Pons (tissue), 1 donor: ENCODE measurements around the gene ACAT2.
"Not testable (repeated sequence)": the region's sequence is repeated elsewhere in the genome, so short reads cannot be mapped to it uniquely, and the experiment has no call there.

ENCODE experiments used
- DNase-seq: peaks from one replicate; pipeline ENCODE4 v3.0.0-alpha.2; 2016; ENCODE audit warnings: low spot score

ACAT2 gene

DNA sequence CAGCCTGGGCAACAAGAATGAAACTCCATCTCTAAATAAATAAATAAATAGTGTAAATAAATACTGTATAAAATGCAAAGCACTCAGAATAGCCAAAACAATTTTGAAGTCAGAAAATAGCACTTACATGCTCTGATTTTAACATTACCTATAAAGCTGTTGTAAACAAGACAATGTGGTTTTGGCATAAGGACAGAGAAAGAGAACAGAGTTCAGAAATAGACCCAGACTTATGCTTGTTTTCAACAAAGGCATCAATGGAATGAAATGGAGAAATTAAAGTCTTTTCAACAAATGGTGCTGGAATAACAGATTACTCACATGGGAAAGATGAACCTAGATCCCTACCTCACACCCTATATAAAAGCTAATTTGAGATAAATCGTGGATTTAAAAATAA, 10.4 kb downstream of the ACAT2 start:
- no peak for DNase-seq

DNA sequence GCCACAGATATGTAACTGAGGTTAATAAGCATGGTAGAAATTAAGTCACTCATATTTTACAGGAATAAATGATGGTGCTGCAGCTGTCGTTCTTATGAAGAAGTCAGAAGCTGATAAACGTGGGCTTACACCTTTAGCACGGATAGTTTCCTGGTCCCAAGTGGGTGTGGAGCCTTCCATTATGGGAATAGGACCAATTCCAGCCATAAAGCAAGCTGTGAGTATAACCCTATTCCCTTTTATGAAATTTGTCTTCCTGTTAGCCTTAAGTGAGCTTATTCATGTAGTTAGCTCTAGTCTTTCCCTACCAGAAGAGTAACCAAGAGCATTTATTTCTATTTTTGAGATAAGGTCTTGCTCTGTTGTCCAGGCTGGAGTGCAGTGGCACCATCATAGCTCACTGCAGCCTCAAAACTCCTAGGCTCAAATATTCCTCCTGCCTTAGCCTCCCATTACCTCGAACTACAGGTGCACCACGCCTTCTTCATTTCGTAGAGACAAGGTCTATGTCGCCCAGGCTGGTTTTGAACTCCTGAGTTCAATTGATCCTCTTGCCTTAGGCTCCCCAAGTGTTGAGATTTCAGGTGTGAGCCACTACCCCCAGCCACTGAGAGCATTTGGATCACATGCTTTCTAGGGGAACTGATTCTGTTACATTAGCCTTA, 15.5 kb downstream of the ACAT2 start:
- DNase-seq = no peak

DNA sequence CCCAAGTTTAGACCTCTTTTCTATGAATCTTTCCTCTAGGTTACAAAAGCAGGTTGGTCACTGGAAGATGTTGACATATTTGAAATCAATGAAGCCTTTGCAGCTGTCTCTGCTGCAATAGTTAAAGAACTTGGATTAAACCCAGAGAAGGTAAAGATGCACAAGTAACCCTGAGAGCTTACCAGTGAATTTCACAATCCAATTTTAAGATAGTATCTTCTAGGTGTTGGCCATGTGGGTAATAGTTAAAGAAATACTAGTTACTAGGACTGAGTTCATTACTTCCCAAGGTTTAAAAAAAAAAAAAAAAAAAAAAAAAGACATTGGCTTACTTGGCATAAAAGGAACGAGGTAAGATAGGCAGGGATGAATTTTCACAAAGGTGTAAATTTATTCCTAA, 16.3 kb downstream of the ACAT2 start:
- no peak for DNase-seq

DNA sequence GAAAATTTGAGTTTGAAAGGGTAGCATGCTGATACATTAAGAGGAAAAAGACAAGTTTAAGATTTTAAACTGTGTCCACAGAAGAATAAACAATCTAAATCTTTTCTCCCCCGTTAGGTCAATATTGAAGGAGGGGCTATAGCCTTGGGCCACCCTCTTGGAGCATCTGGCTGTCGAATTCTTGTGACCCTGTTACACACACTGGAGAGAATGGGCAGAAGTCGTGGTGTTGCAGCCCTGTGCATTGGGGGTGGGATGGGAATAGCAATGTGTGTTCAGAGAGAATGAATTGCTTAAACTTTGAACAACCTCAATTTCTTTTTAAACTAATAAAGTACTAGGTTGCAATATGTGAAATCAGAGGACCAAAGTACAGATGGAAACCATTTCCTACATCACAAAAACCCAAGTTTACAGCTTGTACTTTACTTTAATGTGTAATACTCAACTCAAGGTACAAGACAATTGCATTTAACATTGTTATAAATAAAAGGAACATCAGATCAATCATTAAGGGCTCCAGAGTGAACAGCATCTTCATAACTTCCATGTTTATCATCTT, 16.8 kb downstream of the ACAT2 start:
- DNase-seq = no peak

DNA sequence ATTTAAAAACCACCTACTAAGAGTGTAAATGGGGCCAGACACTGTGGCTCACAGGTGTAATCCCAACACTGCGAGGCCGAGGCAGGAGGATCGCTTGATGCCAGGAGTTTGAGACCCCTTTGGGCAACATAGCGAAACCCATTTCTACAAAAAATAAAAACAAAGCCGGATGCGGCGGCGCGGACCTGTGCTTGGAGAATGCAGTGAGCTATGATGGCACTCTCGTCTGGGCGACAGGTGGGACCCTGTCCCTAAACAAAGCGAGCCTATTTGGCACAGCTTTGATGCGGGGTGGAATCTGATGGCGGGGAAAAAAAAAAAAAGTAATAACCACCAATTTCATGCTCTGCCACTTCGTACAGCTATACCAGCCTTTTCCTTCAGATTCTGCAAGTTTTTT, 26.4 kb downstream of the ACAT2 start:
- DNase-seq = no peak

DNA sequence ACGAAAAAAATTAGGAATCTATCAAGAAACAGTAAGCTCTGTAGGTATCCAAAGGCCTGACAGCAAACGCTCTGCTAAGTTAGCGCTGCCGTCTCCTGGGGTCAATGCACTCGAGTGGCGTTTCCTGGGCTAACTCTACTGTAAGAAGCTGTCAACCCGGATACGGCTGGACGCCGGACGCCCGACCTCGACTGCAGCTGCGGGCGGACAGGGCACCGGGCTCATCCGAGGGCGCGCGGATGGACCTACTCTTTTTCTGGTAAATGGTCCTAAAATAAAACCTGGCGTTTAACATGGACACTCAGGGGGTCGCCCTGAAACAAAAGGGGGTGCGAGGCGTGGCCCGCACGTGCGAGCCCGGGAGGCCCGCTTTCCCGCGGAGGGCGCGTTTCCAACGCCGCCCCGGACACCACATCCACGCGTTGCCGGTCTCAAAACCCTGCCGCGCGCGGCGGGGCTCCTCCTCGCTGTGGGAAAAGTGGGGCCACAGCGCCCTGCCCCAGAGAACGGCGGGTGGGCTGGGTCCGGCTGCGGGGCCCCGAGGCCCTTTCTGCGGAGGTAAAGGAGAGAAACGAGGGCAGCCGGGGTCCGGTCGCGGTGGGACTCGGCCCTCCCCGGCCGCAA, 27.0 kb downstream of the ACAT2 start:
- DNase-seq = no peak

DNA sequence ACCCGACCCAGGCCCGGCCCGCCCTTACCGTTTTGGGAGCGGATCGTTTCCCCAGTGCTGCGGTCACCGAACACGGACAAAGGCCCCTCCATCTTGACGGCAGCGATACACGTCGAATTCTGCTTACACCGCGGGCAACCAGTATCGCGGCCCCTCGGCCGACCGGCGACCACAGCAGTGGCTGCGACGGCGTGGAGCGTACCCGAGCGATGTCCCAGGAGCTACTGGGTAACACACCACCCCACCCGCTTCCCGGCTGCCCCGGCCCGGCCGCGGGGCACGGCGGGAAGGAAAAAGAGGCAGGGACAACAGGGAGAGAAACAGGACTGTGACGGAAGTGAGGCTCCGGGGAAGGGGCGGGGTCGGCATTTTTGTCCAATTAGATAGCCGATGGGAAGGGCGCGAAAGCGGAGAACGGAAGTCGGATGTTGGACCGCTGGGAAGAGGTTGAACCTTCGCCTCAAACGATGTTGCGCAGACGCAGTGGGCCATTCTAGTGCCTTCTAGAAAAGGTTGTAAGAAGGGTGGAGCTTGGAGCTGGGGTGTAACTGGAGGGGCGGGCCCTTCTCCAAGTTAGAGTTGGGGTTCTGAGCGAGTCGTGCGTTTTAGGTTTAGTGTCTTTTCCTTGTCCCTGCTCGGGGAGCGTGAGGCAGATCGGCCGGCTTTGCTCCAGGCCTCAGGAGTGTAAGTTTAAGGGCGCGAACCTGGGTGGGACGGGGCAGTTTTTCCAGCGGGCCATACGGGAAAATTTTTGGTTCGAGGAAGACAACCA, 27.7 kb downstream of the ACAT2 start, which contains the start of gene TCP1:
TCP1 (minus strand) TSS at position 226 of the 772 bp plus-strand sequence; CDS start at position 92, 134 bp downstream.
- peak; percentile 100 for DNase-seq

DNA sequence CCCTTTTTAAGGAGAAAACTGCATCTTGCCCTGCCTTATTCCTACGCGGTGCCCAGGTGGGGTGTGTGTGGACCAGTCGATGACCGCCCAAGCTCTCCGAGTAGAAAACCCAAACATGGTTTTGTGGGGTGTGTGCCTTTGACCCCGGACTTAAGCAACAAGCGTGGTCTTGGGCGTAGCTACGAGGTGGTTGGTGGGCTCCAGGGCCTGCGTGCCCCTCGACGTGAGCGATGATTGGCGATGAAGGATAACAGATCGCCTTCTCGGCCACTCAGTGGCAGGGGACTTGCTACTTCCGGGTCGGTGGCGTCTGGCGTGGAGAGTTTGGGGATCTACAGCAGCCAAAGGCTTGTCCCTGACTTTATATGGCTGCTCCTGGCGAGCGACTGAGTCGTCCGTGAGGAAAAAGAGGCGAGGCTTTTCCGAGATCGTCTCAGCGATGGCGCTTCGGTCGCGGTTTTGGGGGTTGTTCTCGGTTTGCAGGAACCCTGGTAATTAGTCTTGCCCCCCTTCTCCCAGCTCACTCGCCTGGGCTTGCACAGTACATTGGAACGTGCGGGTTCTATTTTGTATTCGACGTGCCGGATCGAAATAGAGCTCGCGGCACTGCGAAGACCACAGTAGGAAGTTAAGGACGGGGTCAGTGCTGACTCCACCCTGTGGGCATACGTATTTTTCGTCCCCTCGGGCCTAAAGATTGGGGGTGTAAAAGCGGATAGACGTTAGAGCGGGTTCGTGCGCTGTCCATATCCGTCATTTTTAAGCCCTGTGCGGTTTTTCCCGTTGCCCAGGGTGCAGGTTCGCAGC, 28.5 kb downstream of the ACAT2 start, which contains the start of gene MRPL18:
MRPL18 (plus strand) TSS at position 319 of the 807 bp plus-strand sequence; CDS start at position 440, 121 bp downstream.
- DNase-seq = peak; percentile 99

DNA sequence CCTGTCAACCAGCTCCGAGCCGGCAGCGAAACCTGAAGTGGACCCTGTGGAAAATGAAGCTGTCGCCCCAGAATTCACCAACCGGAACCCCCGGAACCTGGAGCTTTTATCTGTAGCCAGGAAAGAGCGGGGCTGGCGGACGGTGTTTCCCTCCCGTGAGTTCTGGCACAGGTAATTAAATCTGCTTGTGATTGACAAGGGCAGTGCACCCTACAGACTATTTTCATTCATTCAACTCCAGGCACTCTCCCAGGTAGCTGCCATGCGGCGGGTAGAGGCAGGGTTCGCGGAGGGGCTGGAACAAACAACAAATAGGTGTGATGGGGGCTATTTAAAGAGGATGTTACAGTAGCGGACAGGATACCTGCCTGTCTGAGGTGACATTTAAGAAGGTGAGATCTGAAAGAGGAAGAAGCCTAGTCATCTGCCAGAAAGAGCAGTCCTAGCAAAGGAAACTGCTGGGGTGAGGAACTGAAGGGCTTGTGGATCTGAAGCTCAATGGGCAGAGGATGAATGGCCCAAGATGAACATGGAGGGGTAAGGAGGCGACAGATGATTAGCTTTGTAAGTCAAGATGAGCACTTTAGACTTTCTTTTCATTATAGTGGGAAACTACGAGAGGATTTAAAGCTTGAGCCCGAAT, 29.2 kb downstream of the ACAT2 start:
- no peak for DNase-seq

DNA sequence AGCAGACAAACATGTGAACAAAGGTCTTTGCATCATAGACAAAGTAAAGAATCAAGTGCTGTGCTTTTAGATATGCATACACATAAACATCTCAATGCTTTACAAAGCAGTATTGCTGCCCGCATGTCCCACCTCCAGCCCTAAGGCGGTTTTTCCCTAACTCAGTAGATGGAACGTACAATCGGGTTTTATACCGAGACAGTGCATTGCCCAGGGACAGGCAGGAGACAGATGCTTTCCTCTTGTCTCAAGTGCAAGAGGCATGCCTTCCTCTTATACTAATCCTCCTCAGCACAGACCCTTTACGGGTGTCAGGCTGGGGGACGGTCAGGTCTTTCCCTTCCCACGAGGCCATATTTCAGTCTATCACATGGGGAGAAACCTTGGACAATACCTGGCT, 33.1 kb downstream of the ACAT2 start:
- not testable (repeated sequence) for DNase-seq

DNA sequence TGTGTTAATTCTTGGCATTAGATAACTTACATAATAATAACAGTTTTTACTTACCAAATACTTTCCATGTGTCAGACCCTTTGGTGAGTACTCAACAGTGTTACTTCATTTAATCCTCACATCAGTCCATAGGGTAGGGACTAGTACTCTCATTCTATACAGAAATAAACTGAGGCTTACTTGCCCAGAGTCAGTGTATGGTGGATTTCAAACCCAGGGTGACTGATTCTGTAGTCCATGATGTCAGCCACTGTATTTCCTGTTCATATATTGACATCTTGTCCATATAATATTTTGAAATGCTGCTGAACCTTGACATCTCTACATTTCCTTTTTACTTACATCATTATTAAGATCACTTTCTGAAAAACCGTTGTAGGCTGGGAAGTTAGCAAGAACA, 35.7 kb downstream of the ACAT2 start:
- no peak for DNase-seq

DNA sequence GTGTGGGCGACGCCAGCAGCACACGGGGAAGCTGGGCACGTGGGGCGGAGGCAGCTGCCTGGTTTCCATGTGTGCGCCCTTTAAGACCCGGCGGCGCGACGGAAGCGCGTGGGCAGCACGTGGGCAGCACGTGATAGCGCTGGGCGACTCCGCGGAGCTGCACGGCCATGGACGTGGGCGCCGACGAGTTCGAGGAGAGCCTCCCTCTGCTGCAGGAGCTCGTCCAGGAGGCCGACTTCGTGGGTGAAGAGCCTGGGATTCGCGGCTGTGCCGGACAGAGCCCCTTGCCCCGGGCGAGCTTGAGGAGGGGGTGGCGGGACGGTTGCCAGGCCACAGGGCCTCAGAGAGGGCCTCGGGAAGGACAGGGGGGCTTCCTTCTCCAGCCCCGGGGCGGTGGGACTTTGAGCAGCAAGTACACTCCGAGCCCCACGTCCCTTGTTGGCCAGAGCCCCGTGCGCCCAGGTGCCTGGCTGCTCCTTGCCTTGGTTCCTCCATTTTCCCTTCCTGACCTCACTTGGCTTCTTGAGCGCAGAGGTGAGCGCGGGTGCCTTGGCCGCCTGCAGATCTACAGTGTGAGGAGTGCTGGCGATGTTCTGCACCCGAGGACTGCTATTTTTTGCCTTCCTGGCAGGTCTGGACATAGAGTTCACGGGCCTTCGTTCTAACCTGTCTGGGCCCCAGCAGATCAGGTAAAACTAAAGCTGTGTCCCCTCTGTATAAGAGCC, 38.5 kb downstream of the ACAT2 start, which contains the start of gene PNLDC1:
PNLDC1 (plus strand) TSS at position 136 of the 725 bp plus-strand sequence; CDS start at position 168, 32 bp downstream.
- DNase-seq = no peak

DNA sequence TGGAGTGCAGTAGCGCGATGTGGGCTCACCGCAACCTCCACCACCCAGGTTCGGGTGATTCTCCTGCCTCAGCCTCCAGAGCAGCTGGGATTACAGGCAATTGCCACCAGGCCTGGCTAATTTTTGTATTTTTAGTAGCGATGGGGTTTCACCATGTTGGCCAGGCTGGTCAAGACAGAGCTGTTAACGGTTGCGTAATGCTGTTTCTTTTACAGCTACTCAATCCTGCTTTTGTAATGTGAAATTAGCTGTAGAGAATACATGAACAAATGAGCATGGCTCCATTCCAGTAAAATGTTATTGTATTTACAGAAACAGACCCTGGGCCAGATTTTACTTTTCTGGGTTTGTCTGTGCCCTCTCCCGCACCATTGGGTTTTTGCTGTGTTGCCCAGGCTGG, 40.1 kb downstream of the ACAT2 start:
- no peak for DNase-seq

DNA sequence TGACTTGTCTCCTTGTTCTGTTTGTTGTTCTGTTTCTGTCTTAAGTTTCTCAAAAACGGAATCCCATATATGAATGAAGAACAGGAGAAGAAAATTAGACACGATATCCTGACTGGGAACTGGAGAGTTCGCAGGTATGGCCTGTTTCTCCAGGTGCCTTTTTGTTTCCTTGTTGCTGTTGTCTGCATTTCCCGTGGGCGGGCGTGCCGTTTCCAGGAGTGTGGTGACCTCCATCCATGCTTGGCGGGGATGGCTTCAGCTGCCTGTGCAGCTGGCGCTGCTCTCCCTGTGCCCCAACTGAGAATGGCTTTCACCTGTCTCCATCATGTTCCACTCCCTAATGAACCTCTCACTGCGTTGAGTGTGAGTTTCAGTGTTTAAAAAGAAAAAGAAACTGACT, 42.7 kb downstream of the ACAT2 start:
- DNase-seq = no peak

DNA sequence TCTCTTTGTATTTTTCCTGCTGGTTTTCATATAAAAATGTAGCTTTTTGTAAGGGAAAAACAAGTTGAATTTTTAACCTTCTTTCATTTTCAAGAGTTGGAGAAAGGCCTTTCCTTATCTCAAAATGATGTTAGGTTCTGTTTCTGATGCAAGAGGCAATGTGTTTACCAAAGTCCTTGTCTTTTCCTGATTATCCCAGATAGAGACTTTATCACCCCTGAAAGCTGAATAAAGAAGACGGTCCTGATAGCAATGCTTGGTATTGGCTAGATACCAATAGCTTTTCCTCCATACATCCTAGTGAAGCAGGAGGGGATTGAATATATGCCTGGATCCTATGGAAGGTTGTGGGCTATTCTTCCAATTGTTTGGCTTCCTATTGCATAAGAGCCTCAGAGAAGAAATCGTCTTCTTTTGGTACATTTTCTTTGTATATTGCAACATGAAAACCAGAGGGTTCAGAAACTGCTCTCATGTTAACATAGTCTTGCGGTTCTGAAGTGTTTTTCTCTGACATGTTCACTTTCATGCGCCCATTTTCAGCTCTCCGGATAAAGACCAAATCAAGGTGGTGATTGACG, 43.7 kb downstream of the ACAT2 start:
- no peak for DNase-seq

DNA sequence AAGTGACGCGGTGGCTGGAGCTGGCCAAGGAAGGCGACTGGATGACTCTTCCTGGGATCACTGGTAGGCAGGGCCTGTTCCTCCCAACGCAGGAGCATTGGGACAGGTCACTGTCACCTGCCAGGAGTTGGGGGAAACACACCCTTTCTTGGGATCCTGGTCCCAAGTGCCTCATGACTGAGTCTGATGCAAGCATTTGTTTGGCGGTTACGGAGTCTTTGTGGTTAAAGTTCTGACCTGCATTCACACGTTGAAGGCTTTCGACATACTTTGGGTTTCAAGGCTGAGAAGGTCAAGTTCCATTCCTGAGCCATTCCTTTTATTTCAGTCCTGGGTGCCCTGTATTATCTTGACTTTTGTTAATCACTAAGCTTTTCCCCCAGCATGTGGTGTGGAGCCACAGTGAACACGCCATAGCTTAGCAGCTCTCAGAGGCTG, 44.2 kb downstream of the ACAT2 start:
- DNase-seq = no peak

DNA sequence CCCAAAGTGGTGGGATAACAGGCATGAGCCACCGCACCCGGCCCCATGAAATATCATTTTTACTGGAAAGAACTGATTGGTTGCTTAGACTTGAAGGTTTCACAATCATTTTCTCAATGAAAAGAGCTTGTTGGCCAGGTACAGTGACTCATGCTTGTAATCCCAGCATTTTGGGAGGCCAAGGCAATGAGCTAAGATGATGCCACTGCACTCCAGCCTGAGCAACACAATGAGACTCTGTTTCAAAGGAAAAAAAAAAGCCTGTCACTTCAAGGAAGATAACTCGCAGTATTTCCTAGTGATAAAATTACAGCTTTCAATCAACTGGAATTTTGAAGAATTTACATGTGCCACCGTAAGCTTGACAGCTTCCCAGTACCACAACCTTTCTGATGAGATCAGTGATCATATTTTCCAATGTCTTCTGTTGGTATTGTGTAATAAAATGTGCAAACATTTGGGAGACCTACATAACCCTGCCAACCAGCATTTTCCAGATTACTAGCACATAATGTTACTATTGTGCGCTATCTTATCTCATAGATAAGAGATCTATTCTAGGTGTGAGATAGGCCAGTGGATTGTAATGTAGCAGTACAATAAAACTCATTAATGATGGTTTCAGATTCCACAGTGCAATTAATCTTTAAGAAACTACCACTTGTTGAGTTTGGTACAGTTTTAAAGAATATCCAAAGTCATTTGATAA, 45.5 kb downstream of the ACAT2 start:
- no peak for DNase-seq

DNA sequence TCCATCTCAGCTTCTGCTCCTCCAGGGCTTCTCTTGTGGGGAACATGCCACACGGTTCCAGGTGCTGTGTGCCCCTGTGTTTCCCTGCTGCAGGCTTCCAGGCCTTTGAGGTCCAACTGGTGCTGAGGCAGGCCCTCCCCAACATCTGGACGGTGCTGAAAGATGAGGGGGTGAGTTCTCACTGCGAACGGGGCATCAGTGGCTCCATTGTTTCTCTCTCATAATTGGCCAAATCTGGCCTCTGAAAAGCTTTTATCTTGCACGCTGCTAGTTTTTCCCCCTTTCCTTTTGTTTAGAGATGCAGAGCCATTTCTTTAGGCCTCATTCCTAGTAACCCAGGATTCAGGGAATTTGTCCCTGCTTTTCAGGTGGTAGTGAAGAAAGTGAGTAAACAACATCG, 46.8 kb downstream of the ACAT2 start:
- DNase-seq = peak; percentile 71

DNA sequence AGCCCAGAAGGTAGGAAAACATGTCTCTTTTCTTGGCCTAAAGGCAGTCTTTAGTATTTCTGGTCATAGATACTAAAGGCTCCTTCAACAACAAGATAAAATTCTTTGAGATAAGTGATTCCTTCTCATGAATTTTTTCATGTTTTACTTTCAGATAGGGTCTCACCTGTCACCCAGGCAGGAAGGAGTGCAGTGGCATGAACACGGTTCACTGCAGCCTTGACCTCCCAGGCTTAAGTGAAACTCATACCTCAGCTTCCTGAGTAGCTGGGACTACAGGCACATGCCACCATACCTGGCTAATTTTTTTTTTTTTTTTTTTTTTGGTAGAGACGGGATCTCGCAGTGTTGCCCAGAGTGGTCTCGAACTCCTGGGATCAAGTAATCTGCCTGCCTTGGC, 47.3 kb downstream of the ACAT2 start:
- no peak for DNase-seq
